ENCODE results near the gene KPNA2. TPM values are rescaled to one million over a fixed set of nuclear protein-coding genes. Genes with fewer than 3 reads are reported as not detected.
A peak's percentile ranks its signal among the peaks of the same experiment; 100 is the strongest.

The KPNA2 gene
- polyA plus RNA-seq, 3 donors: 23.2 to 36.1 (median 23.2) TPM

- Histone ChIP-seq H2AFZ (ENCODE audit: insufficient read depth, low read depth, low read length, poor library complexity, severe bottlenecking) (no peak overlapping the region), H3K4me1 (ENCODE audit: control insufficient read depth in 1 of 2, insufficient read depth in 2 of 2, low read length in 2 of 2) (no peaks in the 10 kb centered on the region), H3K9me3 (replicated peaks in 1 of 2; ENCODE audit: control insufficient read depth in 1 of 2, insufficient read depth in 1 of 2, low read length in 2 of 2) (no peaks in the 10 kb centered on the region), H3K27ac (ENCODE audit: low read depth in 1 of 2, low read length in 2 of 2) (no peak overlapping the region), H3K9ac (ENCODE audit: insufficient read depth, low read length, poor library complexity, severe bottlenecking) (no peak overlapping the region), H3K4me2 (replicated peaks; ENCODE audit: extremely low read depth, low read length, poor library complexity, severe bottlenecking) (no peak overlapping the region), H3K79me2 (ENCODE audit: insufficient read depth, low read length) (no peaks in the 10 kb centered on the region), H3K4me3 (replicated peaks in 1 of 3; ENCODE audit: low read depth in 2 of 3, low read length in 3 of 3) (no peak overlapping the region), H3K36me3 (replicated peaks in 1 of 2; ENCODE audit: control insufficient read depth in 1 of 2, insufficient read depth in 2 of 2, low read length in 2 of 2) (no peaks in the 10 kb centered on the region), H4K20me1 (ENCODE audit: insufficient read depth, low read length) (no peaks in the 10 kb centered on the region), H3K27me3 (ENCODE audit: control insufficient read depth in 2 of 2, insufficient read depth in 2 of 2, low read length in 2 of 2) (no peaks in the 10 kb centered on the region)
- Mint-ChIP-seq H3K27ac (peak overlapping the region in 1 of 7 donors; percentile 62), H3K36me3 (no peaks in the 10 kb centered on the region), H3K4me3 (no peak overlapping the region), H3K27me3 (ENCODE audit: low read depth in 3 of 3) (peaks cover 0 to 4% (median 2%) of the 10 kb centered on the region in 3 donors), H3K4me1 (no peaks in the 10 kb centered on the region), H3K9me3 (no peaks in the 10 kb centered on the region)
- no peak for DNase-seq
- intact Hi-C loops (cut with micrococcal nuclease): no loop called here
- TF ChIP-seq, protein P1, sequence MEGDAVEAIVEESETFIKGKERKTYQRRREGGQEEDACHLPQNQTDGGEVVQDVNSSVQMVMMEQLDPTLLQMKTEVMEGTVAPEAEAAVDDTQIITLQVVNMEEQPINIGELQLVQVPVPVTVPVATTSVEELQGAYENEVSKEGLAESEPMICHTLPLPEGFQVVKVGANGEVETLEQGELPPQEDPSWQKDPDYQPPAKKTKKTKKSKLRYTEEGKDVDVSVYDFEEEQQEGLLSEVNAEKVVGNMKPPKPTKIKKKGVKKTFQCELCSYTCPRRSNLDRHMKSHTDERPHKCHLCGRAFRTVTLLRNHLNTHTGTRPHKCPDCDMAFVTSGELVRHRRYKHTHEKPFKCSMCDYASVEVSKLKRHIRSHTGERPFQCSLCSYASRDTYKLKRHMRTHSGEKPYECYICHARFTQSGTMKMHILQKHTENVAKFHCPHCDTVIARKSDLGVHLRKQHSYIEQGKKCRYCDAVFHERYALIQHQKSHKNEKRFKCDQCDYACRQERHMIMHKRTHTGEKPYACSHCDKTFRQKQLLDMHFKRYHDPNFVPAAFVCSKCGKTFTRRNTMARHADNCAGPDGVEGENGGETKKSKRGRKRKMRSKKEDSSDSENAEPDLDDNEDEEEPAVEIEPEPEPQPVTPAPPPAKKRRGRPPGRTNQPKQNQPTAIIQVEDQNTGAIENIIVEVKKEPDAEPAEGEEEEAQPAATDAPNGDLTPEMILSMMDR (IDR thresholded peaks at IDR 0.05): no peak
- no CpG with 5 or more reads among the region's 3 CpGs for WGBS (ENCODE audit: insufficient coverage)
These were observed 31.3 kb upstream of the KPNA2 start for GRCh38 chr17:68004201-68004600.

GRCh38 chr17:68006797-68007196, 28.7 kb upstream of the KPNA2 start:
- Mint-ChIP-seq H3K27ac (no peak overlapping the region), H3K27me3 (ENCODE audit: low read depth in 3 of 3) (peaks cover 4 to 5% (median 4%) of the 10 kb centered on the region in 3 donors), H3K4me3 (no peak overlapping the region), H3K9me3 (no peaks in the 10 kb centered on the region), H3K4me1 (peaks cover 5% of the 10 kb centered on the region), H3K36me3 (no peaks in the 10 kb centered on the region)
- no peak overlapping the region for H3K27ac ChIP-seq (ENCODE audit: low read depth in 1 of 2, low read length in 2 of 2)
- no peak overlapping the region for H3K4me2 ChIP-seq (replicated peaks; ENCODE audit: extremely low read depth, low read length, poor library complexity, severe bottlenecking)
- no peak overlapping the region for H3K9ac ChIP-seq (ENCODE audit: insufficient read depth, low read length, poor library complexity, severe bottlenecking)
- H3K4me1 ChIP-seq (ENCODE audit: control insufficient read depth in 1 of 2, insufficient read depth in 2 of 2, low read length in 2 of 2): peaks cover 0 to 3% of the 10 kb centered on the region in 2 donors
- no peaks in the 10 kb centered on the region for H3K79me2 ChIP-seq (ENCODE audit: insufficient read depth, low read length)
- H3K9me3 ChIP-seq (replicated peaks in 1 of 2; ENCODE audit: control insufficient read depth in 1 of 2, insufficient read depth in 1 of 2, low read length in 2 of 2): no peaks in the 10 kb centered on the region
- intact Hi-C loops (cut with micrococcal nuclease): no loop called here
- 100% methylated on average over 1 of the region's 6 CpGs for WGBS (ENCODE audit: insufficient coverage)
- TF ChIP-seq, protein P1 (IDR thresholded peaks at IDR 0.05): no peak
- no peaks in the 10 kb centered on the region for H3K36me3 ChIP-seq (replicated peaks in 1 of 2; ENCODE audit: control insufficient read depth in 1 of 2, insufficient read depth in 2 of 2, low read length in 2 of 2)
- no peaks in the 10 kb centered on the region for H3K27me3 ChIP-seq (ENCODE audit: control insufficient read depth in 2 of 2, insufficient read depth in 2 of 2, low read length in 2 of 2)
- no peak overlapping the region for H2AFZ ChIP-seq (ENCODE audit: insufficient read depth, low read depth, low read length, poor library complexity, severe bottlenecking)
- H4K20me1 ChIP-seq (ENCODE audit: insufficient read depth, low read length): no peaks in the 10 kb centered on the region
- DNase-seq: no peak
- H3K4me3 ChIP-seq (replicated peaks in 1 of 3; ENCODE audit: low read depth in 2 of 3, low read length in 3 of 3): no peak overlapping the region

Data from CD14-positive monocyte (primary cell).